ENCODE data around the gene NANOS1.

DNA sequence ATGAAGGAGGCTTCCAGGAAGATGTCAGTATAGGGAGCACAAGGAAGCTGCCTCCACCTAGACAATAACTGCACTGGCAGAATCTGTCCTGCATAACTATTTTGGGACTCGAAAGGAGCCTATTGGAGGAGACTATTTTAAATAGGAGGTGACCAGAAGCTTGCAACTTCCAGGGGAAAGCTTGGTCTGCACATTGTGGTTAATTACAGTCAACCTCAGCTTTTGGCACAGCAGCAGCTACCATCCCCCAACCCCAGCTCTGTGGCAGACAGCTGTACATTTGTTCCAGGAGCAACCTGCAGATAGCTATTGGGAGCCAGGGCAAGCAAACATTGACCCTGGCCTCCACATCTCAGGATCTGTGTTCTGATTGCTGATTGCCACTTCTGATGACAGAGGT, 46.3 kb upstream of the NANOS1 start:
- TF ChIP-seq, protein P1, sequence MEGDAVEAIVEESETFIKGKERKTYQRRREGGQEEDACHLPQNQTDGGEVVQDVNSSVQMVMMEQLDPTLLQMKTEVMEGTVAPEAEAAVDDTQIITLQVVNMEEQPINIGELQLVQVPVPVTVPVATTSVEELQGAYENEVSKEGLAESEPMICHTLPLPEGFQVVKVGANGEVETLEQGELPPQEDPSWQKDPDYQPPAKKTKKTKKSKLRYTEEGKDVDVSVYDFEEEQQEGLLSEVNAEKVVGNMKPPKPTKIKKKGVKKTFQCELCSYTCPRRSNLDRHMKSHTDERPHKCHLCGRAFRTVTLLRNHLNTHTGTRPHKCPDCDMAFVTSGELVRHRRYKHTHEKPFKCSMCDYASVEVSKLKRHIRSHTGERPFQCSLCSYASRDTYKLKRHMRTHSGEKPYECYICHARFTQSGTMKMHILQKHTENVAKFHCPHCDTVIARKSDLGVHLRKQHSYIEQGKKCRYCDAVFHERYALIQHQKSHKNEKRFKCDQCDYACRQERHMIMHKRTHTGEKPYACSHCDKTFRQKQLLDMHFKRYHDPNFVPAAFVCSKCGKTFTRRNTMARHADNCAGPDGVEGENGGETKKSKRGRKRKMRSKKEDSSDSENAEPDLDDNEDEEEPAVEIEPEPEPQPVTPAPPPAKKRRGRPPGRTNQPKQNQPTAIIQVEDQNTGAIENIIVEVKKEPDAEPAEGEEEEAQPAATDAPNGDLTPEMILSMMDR (IDR thresholded peaks at IDR 0.05) = no peak
- no peak for TF ChIP-seq POLR2A (IDR thresholded peaks at IDR 0.05)

All from esophagus squamous epithelium (tissue), 4 donors.